OCI-LY1 (cell line): ENCODE measurements around the gene CTU1.

ENCODE experiments used
- H2AFZ ChIP-seq: fragments of 200-600 bp; sonication (generic), shearing (Covaris generic); 2 replicates; pipeline ENCODE4 v1.6.0; 2014; ENCODE audit warnings: antibody characterized with exemption, mild to moderate bottlenecking, low read length
- H3F3A ChIP-seq: fragments of 200-600 bp; sonication (generic), shearing (Covaris generic); 2 replicates; pipeline ENCODE4 v1.6.0; 2014; ENCODE audit warnings: mild to moderate bottlenecking, antibody characterized with exemption, low read length, moderate library complexity; ENCODE audit not compliant: insufficient read depth
- H3K27ac ChIP-seq: fragments of 200-600 bp; sonication (generic); 2 replicates; pipeline ENCODE4 v1.5.1; 2014; ENCODE audit warnings: low read length, mixed run types, mild to moderate bottlenecking, low read depth; ENCODE audit not compliant: poor library complexity, severe bottlenecking
- H3K27me3 ChIP-seq: fragments of 200-600 bp; sonication (generic); 2 replicates; pipeline ENCODE4 v1.6.0; 2014; ENCODE audit warnings: antibody characterized with exemption, mild to moderate bottlenecking, low read length, moderate library complexity; ENCODE audit not compliant: insufficient read depth
- H3K36me3 ChIP-seq: fragments of 200-600 bp; sonication (generic); 2 replicates; pipeline ENCODE4 v1.6.1; 2014; ENCODE audit warnings: mild to moderate bottlenecking, antibody characterized with exemption, low read length, moderate library complexity, mixed read lengths; ENCODE audit not compliant: insufficient read depth
- H3K4me1 ChIP-seq: fragments of 200-600 bp; sonication (generic); 2 replicates; pipeline ENCODE4 v1.5.1; 2014; ENCODE audit warnings: mild to moderate bottlenecking, low read length, moderate library complexity; ENCODE audit not compliant: insufficient read depth, severe bottlenecking
- H3K4me2 ChIP-seq: fragments of 200-600 bp; sonication (generic), shearing (Covaris generic); 2 replicates; pipeline ENCODE4 v1.6.1; 2014; ENCODE audit warnings: low read length
- H3K4me3 ChIP-seq: fragments of 200-600 bp; sonication (generic); 2 replicates; pipeline ENCODE4 v1.5.1; 2014; ENCODE audit warnings: low read length, low read depth, mild to moderate bottlenecking, mixed read lengths; ENCODE audit not compliant: poor library complexity, severe bottlenecking
- H3K79me2 ChIP-seq: fragments of 200-600 bp; shearing (Covaris generic); 2 replicates; pipeline ENCODE4 v1.6.1; 2016; ENCODE audit warnings: mixed run types, low read length, mixed read lengths; ENCODE audit not compliant: insufficient read depth
- H3K9ac ChIP-seq: fragments of 200-600 bp; sonication (generic), shearing (Covaris generic); 2 replicates; pipeline ENCODE4 v1.6.1; 2014; ENCODE audit warnings: mild to moderate bottlenecking, low read length, mixed read lengths
- H3K9me2 ChIP-seq: fragments of 200-600 bp; sonication (generic), shearing (Covaris generic); 2 replicates; pipeline ENCODE4 v1.6.1; 2014; ENCODE audit warnings: low read depth, mild to moderate bottlenecking, low read length, mixed read lengths
- H3K9me3 ChIP-seq: fragments of 200-600 bp; shearing (Covaris generic); 2 replicates; pipeline ENCODE4 v1.6.1; 2014; ENCODE audit warnings: low read length, mixed read lengths
- H4K20me1 ChIP-seq: fragments of 200-600 bp; sonication (generic), shearing (Covaris generic); 2 replicates; pipeline ENCODE4 v1.6.0; 2016; ENCODE audit warnings: mild to moderate bottlenecking, low read length; ENCODE audit not compliant: insufficient read depth
- CTCF ChIP-seq: fragments of 200-600 bp; sonication (generic), shearing (Covaris generic); IDR thresholded peaks from 2 replicates; pipeline ENCODE4 v1.5.1; 2017; ENCODE audit warnings: mild to moderate bottlenecking, antibody characterized with exemption, low read length, moderate library complexity, mixed read lengths
- EZH2 ChIP-seq: fragments of 200-600 bp; sonication (generic), shearing (Covaris generic); IDR thresholded peaks from 2 replicates; pipeline ENCODE4 v1.8.0; 2017; ENCODE audit warnings: borderline replicate concordance, mixed run types, mild to moderate bottlenecking, antibody characterized with exemption, low read length, moderate library complexity, mixed read lengths

Gene CTU1

GRCh38 chr19:51142119-51142518 is 33.9 kb upstream of the CTU1 start, which contains the start of gene SIGLEC7:
Gene SIGLEC7 (plus strand): TSS chr19:51142301. CDS start chr19:51142370, 69 bp downstream.
- Histone ChIP-seq H3K9me2 (no peaks in the 10 kb centered on the region), H3K9me3 (no peaks in the 10 kb centered on the region), H3K27me3 (peaks cover 4% of the 10 kb centered on the region; the same call in 1 of the 2 replicates), H3F3A (no peaks in the 10 kb centered on the region), H3K4me3 (no peak within 1 kb of the TSS), H3K27ac (no peak within 1 kb of the TSS), H4K20me1 (no peaks in the 10 kb centered on the region), H3K79me2 (no peaks in the 10 kb centered on the region), H3K4me1 (no peaks in the 10 kb centered on the region), H2AFZ (no peak within 1 kb of the TSS), H3K36me3 (no peaks in the 10 kb centered on the region), H3K4me2 (no peak within 1 kb of the TSS), H3K9ac (no peak within 1 kb of the TSS)
- TF ChIP-seq CTCF = no peak
- no peak for TF ChIP-seq EZH2

DNA sequence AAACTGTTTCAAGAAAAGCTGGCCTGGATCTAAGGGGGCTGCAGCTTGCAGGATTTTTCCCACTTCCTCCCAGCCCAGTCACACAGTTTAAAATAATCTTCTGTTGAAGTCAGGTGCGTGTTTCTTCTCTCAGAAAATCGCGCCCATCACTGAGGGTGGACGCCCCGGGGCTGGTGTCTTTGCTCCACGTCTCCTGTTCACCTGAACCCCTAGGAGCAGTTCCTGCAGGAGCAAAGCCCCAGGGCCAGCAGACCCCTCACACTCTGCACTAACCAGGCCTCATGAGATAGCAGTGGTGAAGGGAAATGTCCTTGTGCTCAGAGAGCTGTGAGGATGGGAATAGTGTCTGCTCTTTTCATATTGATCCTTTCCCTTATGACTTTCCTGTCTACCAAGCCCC is 33.0 kb upstream of the CTU1 start:
- H3K9ac ChIP-seq = no peak overlapping the region
- no peaks in the 10 kb centered on the region for H3K4me1 ChIP-seq
- TF ChIP-seq CTCF (no peak), EZH2 (no peak)
- H4K20me1 ChIP-seq = no peaks in the 10 kb centered on the region
- H3K4me3 ChIP-seq = no peak overlapping the region
- H3K27me3 ChIP-seq = peaks cover 4% of the 10 kb centered on the region; the same call in 1 of the 2 replicates
- H3K36me3 ChIP-seq = no peaks in the 10 kb centered on the region
- no peak overlapping the region for H3K4me2 ChIP-seq
- H3K79me2 ChIP-seq = no peaks in the 10 kb centered on the region
- no peak overlapping the region for H3K27ac ChIP-seq
- no peaks in the 10 kb centered on the region for H3K9me3 ChIP-seq
- no peaks in the 10 kb centered on the region for H3F3A ChIP-seq
- no peak overlapping the region for H2AFZ ChIP-seq
- H3K9me2 ChIP-seq = no peaks in the 10 kb centered on the region

DNA sequence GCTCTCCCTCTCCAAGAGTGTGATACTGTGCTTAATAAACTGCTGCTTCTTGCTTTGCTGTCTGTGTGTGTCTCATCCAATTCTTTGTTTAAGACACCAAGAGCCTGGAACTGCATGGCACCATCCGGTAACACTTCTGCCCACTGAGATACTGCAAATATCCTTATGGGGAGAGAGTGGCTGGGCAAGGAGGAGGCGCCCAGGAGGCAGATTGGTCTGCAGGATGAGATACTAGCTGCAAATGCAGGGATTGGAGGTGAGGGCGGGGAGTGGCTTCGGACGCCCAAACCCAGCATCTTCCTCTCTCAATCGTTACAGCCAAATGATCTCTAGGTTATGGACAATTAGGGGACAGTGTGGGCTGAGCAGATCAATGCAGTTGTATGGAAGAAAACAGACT is 32.2 kb upstream of the CTU1 start:
- H3K9ac ChIP-seq = no peak overlapping the region
- H3K4me3 ChIP-seq = no peak overlapping the region
- no peaks in the 10 kb centered on the region for H3K36me3 ChIP-seq
- no peaks in the 10 kb centered on the region for H3F3A ChIP-seq
- no peaks in the 10 kb centered on the region for H4K20me1 ChIP-seq
- peaks cover 5% of the 10 kb centered on the region for H3K27me3 ChIP-seq
- TF ChIP-seq CTCF = no peak
- TF ChIP-seq EZH2 = no peak
- no peaks in the 10 kb centered on the region for H3K79me2 ChIP-seq
- H3K9me2 ChIP-seq = no peaks in the 10 kb centered on the region
- no peaks in the 10 kb centered on the region for H3K9me3 ChIP-seq
- H3K4me1 ChIP-seq = no peaks in the 10 kb centered on the region
- no peak overlapping the region for H2AFZ ChIP-seq
- no peak overlapping the region for H3K4me2 ChIP-seq
- H3K27ac ChIP-seq = no peak overlapping the region
